HCT116 (cell line): ENCODE data around the gene ARHGEF6. TPM values are rescaled to one million over a fixed set of nuclear protein-coding genes. Genes with fewer than 3 reads are reported as not detected.
"Not testable (repeated sequence)": the region's sequence is repeated elsewhere in the genome, so short reads cannot be mapped to it uniquely, and the experiment has no call there.

ENCODE experiments used
- ATAC-seq: fragments of 200-7000 bp; cut with Tn5 transposase; 2 replicates; pipeline ENCODE4 v1.9.1; 2020; ENCODE audit warnings: mild to moderate bottlenecking, moderate library complexity
- BruUV-seq: library from RNA; stranded (reverse); fragments of 400-500 nt; replicated peaks from 2 replicates; lab custom pipeline; 2021; lab: Mats Ljungman, UMichigan
- CTCF ChIA-PET: fragments of 300-600 bp; sonication (Branson Sonifier 250); formaldehyde crosslinking; loops from one replicate; lab custom pipeline; 2021; ENCODE audit warnings: antibody characterized with exemption; lab: Charles Lee
- POLR2A ChIA-PET: fragments of 300-600, 350-600 bp; sonication (Branson Sonifier 250); formaldehyde crosslinking; loops from one replicate; lab custom pipeline; 2021; ENCODE audit warnings: antibody characterized with exemption; lab: Charles Lee
- RAD21 ChIA-PET, 2 experiments: fragments of 300-600 bp; sonication (Branson Sonifier 250); formaldehyde crosslinking; loops; one replicate each; lab custom pipeline; 2023; ENCODE audit warnings: low total read pairs in 2 of 2; ENCODE audit not compliant: uncharacterized antibody in 2 of 2, unreplicated experiment in 2 of 2, low non-redundant PET in 1 of 2; lab: Charles Lee
- DNase-seq: peaks from one replicate; pipeline ENCODE4 v3.0.0-alpha.2; 2010; ENCODE audit warnings: low read depth, low spot score
- H2AFZ ChIP-seq: fragments of 200-600 bp; shearing (Covaris generic), sonication (generic); 2 replicates; pipeline ENCODE4 v1.6.1; 2017; ENCODE audit warnings: low read depth, mixed run types, mixed read lengths, antibody characterized with exemption, low read length; ENCODE audit not compliant: poor library complexity, severe bottlenecking
- H3K27ac ChIP-seq: 2 replicates; pipeline ENCODE4 v1.5.1; 2012; ENCODE audit warnings: low read depth, low read length
- H3K27me3 ChIP-seq: fragments of 200-600 bp; sonication (generic); 2 replicates; pipeline ENCODE4 v1.6.1; 2016; ENCODE audit warnings: mixed run types, low read length, mixed read lengths; ENCODE audit not compliant: insufficient read depth
- H3K36me3 ChIP-seq, 2 experiments: fragments of 200-500 bp in 1 of 2; fragments of 200-600 bp in 1 of 2; sonication (Bioruptor generic) in 1 of 2; sonication (generic) in 1 of 2; 2 replicates each; pipeline versions ENCODE4 v1.5.1 to v1.6.1; 2014 to 2016; ENCODE audit warnings: low read length in 2 of 2, inconsistent platforms in 1 of 2, mixed read lengths in 1 of 2, mixed run types in 1 of 2; ENCODE audit not compliant: insufficient read depth in 2 of 2, control insufficient read depth in 1 of 2
- H3K4me1 ChIP-seq, 2 experiments: fragments of 200-600 bp in 1 of 2; sonication (generic) in 1 of 2; 2 replicates each; pipeline versions ENCODE4 v1.5.1 to v1.6.1; 2012 to 2017; ENCODE audit warnings: low read length in 2 of 2, inconsistent platforms in 1 of 2, mild to moderate bottlenecking in 1 of 2, mixed read lengths in 1 of 2, mixed run types in 1 of 2, moderate library complexity in 1 of 2; ENCODE audit not compliant: insufficient read depth in 2 of 2, control insufficient read depth in 1 of 2
- H3K4me2 ChIP-seq: fragments of 200-600 bp; sonication (generic); 2 replicates; pipeline ENCODE4 v1.6.1; 2017; ENCODE audit warnings: mixed run types, low read length, mixed read lengths
- H3K4me3 ChIP-seq, 2 experiments: fragments of 200-600 bp in 1 of 2; sonication (generic) in 1 of 2; replicated peaks in 1 of 2; 2 replicates each; pipeline ENCODE4 v1.5.1; 2011 to 2016; ENCODE audit warnings: low read length in 2 of 2, control low read depth in 1 of 2, low read depth in 1 of 2, mild to moderate bottlenecking in 1 of 2, mixed read lengths in 1 of 2, mixed run types in 1 of 2
- H3K79me2 ChIP-seq: fragments of 200-600 bp; sonication (generic); 2 replicates; pipeline ENCODE4 v1.6.1; 2017; ENCODE audit warnings: mild to moderate bottlenecking, mixed run types, low read length, moderate library complexity, mixed read lengths; ENCODE audit not compliant: insufficient read depth
- H3K9ac ChIP-seq: fragments of 200-600 bp; sonication (generic); 2 replicates; pipeline ENCODE4 v1.6.1; 2016; ENCODE audit warnings: low read length, mixed read lengths
- H3K9me2 ChIP-seq: fragments of 200-600 bp; sonication (generic), shearing (Covaris generic); 2 replicates; pipeline ENCODE4 v1.6.1; 2017; ENCODE audit warnings: mixed run types, mild to moderate bottlenecking, moderate library complexity; ENCODE audit not compliant: insufficient read depth
- H3K9me3 ChIP-seq, 2 experiments: fragments of 200-500 bp in 1 of 2; fragments of 200-600 bp in 1 of 2; sonication (Bioruptor generic) in 1 of 2; sonication (generic) in 1 of 2; 2 replicates each; pipeline ENCODE4 v1.6.1; 2014 to 2017; ENCODE audit warnings: low read length in 2 of 2, mixed read lengths in 2 of 2, inconsistent platforms in 1 of 2, low read depth in 1 of 2, mild to moderate bottlenecking in 1 of 2, mixed run types in 1 of 2, moderate library complexity in 1 of 2; ENCODE audit not compliant: control insufficient read depth in 1 of 2, insufficient read depth in 1 of 2
- H4K20me1 ChIP-seq: fragments of 200-600 bp; sonication (generic), shearing (Covaris generic); 2 replicates; pipeline ENCODE4 v1.6.1; 2017; ENCODE audit warnings: mixed run types, mild to moderate bottlenecking, moderate library complexity; ENCODE audit not compliant: insufficient read depth
- intact Hi-C: fragments of 100-400 bp; cut with micrococcal nuclease; formaldehyde crosslinking; loops from 2 replicates; pipeline ENCODE4 v1.10.0; 2022
- total RNA-seq: library from RNA; stranded (reverse); gene quantifications from one replicate; pipeline ENCODE4 v1.2.1, GENCODE V29; 2021; ENCODE audit not compliant: unreplicated experiment
- TF ChIP-seq, protein P1 (sequence below): IDR thresholded peaks from 2 replicates; pipeline ENCODE4 v1.6.1; 2012; ENCODE audit warnings: low read depth

The ARHGEF6 gene
- total RNA-seq, 1 experiment from 2014 or later = 1.9 TPM

DNA sequence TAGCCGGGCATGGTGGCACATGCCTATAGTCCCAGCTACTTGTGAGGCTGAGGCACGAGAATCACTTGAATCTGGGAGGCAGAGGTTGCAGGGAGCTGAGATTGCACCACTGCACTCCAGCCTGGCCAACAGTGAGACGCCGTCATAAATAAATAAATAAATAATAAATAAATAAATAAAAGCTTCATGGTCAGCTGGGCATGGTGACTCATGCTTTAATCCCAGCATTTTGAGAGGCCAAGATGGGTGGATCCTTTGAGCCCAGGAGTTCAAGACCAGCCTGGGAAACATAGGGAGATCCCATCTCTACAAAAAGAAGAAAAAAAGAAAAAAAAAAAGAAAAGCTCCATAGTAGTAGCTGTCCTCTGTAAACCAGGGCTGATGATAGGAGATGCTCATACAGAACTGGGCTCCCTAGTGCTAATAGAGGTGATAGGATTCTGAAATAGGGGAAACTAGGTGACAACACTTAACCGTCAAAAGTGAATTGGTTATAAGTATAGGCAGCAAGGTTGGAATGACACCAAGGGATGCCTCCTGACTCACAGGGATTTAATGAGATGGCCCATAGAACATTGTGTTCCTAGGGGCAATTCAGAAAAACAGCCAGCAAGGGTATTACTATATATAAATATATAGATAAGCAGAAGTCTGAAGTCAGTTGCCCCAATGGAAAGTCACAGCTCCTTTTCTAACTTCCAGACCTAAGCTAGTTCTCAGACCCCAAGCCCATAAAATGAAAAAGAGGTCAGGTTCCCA, 41.8 kb upstream of the ARHGEF6 start (continued):
- TF ChIP-seq, protein P1, sequence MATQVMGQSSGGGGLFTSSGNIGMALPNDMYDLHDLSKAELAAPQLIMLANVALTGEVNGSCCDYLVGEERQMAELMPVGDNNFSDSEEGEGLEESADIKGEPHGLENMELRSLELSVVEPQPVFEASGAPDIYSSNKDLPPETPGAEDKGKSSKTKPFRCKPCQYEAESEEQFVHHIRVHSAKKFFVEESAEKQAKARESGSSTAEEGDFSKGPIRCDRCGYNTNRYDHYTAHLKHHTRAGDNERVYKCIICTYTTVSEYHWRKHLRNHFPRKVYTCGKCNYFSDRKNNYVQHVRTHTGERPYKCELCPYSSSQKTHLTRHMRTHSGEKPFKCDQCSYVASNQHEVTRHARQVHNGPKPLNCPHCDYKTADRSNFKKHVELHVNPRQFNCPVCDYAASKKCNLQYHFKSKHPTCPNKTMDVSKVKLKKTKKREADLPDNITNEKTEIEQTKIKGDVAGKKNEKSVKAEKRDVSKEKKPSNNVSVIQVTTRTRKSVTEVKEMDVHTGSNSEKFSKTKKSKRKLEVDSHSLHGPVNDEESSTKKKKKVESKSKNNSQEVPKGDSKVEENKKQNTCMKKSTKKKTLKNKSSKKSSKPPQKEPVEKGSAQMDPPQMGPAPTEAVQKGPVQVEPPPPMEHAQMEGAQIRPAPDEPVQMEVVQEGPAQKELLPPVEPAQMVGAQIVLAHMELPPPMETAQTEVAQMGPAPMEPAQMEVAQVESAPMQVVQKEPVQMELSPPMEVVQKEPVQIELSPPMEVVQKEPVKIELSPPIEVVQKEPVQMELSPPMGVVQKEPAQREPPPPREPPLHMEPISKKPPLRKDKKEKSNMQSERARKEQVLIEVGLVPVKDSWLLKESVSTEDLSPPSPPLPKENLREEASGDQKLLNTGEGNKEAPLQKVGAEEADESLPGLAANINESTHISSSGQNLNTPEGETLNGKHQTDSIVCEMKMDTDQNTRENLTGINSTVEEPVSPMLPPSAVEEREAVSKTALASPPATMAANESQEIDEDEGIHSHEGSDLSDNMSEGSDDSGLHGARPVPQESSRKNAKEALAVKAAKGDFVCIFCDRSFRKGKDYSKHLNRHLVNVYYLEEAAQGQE = no peak
- TF ChIP-seq, all 23 proteins: peak for 0

DNA sequence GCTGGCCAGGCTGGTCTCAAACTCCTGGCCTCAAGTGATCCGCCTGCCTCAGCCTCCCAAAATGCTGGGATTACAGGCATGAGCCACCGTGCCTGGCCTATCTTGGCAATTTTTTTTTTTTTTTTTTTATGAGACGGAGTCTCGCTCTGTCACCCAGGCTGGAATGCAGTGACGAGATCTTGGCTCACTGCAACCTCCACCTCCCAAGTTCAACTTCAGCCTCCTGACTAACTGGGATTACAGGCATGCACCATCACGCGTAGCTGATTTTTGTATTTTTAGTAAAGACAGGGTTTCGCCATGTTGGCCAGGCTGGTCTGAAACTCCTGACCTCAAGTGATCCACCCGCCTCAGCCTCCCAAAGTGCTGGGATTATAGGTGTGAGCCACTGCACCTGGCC, 39.0 kb upstream of the ARHGEF6 start:
- H3K27ac ChIP-seq, H3K9me2 ChIP-seq, ATAC-seq, POLR2A ChIA-PET, RAD21 ChIA-PET, intact Hi-C loops, CTCF ChIA-PET, H3K9ac ChIP-seq, BruUV-seq, H4K20me1 ChIP-seq, H3K36me3 ChIP-seq, H3K9me3 ChIP-seq, H3K27me3 ChIP-seq, H3K4me3 ChIP-seq, H3K4me1 ChIP-seq, H2AFZ ChIP-seq, H3K79me2 ChIP-seq, DNase-seq, H3K4me2 ChIP-seq: not testable (repeated sequence)
